ENCODE data around the gene BOLA2B. TPM values are rescaled to one million over a fixed set of nuclear protein-coding genes. Genes with fewer than 3 reads are reported as not detected.
"Not testable (repeated sequence)": the region's sequence is repeated elsewhere in the genome, so short reads cannot be mapped to it uniquely, and the experiment has no call there.

The BOLA2B gene
- total RNA-seq, 1 donor from 2014 or later: 73.2 TPM

DNA sequence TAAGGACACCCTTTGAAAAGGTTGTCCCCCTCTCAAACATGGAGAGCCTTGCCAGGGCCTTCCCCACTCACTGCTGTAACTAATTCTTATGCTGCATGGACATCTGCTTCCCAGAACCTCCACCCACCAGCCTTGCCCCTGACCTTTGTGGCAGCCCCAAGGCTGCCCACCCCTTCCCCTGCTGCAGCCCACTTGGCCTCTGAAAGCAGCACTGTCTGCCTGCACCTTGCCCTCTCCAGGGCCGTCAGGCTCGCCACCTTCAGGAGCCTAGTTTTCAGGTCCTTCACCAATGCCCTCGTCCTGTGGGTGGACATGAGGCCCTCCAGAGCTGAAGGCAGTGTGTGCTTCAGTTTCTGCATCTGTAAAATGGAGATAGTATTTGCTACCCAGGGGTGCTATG is 12.7 kb downstream of the BOLA2B start:
- no peaks in the 10 kb centered on the region for H3K27me3 Mint-ChIP-seq (ENCODE audit: unreplicated experiment)
- TF ChIP-seq, protein P1, sequence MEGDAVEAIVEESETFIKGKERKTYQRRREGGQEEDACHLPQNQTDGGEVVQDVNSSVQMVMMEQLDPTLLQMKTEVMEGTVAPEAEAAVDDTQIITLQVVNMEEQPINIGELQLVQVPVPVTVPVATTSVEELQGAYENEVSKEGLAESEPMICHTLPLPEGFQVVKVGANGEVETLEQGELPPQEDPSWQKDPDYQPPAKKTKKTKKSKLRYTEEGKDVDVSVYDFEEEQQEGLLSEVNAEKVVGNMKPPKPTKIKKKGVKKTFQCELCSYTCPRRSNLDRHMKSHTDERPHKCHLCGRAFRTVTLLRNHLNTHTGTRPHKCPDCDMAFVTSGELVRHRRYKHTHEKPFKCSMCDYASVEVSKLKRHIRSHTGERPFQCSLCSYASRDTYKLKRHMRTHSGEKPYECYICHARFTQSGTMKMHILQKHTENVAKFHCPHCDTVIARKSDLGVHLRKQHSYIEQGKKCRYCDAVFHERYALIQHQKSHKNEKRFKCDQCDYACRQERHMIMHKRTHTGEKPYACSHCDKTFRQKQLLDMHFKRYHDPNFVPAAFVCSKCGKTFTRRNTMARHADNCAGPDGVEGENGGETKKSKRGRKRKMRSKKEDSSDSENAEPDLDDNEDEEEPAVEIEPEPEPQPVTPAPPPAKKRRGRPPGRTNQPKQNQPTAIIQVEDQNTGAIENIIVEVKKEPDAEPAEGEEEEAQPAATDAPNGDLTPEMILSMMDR (IDR thresholded peaks at IDR 0.05): no peak
- H3K27ac Mint-ChIP-seq (ENCODE audit: unreplicated experiment): no peak overlapping the region
- H3K9me3 Mint-ChIP-seq (ENCODE audit: unreplicated experiment): no peaks in the 10 kb centered on the region
- peaks cover 5% of the 10 kb centered on the region for H3K4me1 Mint-ChIP-seq (ENCODE audit: unreplicated experiment)
- DNase-seq (ENCODE audit: extremely low spot score, unreplicated experiment): no peak
- no peaks in the 10 kb centered on the region for H3K36me3 Mint-ChIP-seq (ENCODE audit: unreplicated experiment)
- no peak overlapping the region for H3K4me3 Mint-ChIP-seq (ENCODE audit: unreplicated experiment)

DNA sequence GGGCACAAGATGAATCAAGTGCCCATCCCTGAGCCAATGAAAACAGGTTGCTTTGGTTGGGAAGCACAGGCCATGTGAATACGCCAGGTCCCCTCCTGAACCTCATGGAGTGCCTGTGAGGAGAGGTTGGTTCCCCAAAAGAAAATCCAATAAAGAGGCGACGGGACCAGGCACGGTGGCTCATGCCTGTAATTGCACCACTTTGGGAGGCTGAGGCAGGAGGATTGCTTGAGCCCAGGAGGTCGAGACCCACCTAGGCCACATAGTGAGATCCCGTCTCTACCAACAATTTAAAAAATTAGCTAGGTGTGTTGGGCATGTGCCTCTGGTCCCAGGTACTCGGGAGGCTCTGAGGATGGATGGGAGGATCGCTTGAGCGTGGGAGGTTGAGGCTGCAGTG is 13.5 kb downstream of the BOLA2B start:
- TF ChIP-seq, protein P1 (IDR thresholded peaks at IDR 0.05): no peak
- H3K4me3 Mint-ChIP-seq (ENCODE audit: unreplicated experiment): no peak overlapping the region

DNA sequence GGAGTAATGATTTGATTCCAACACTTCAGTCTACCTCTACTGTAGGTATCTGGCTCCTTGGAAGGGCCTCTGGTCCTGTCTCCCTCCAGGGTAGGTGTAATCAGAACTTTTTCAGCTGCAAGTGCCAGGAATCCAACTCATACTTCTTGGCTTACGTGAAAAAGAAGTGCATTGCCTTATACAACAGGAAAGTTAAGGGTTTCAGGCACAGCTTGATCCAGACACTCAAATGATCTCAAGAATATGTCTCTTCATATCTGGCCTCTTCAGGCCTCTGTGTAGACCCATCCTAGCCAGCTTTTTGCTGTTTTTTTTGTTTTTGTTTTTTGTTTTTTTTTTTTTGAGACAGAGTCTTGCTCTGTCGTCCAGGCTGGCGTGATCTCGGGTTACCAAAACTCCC is 14.3 kb downstream of the BOLA2B start:
- Mint-ChIP-seq H3K27me3 (ENCODE audit: unreplicated experiment) (no peaks in the 10 kb centered on the region), H3K36me3 (ENCODE audit: unreplicated experiment) (no peaks in the 10 kb centered on the region), H3K4me3 (ENCODE audit: unreplicated experiment) (no peak overlapping the region), H3K9me3 (ENCODE audit: unreplicated experiment) (no peaks in the 10 kb centered on the region), H3K27ac (ENCODE audit: unreplicated experiment) (no peak overlapping the region), H3K4me1 (ENCODE audit: unreplicated experiment) (peaks cover 3% of the 10 kb centered on the region)
- DNase-seq (ENCODE audit: extremely low spot score, unreplicated experiment): no peak
- TF ChIP-seq, protein P1 (IDR thresholded peaks at IDR 0.05): no peak

More for the DNA sequence above, 13.5 kb downstream of the BOLA2B start:
- Mint-ChIP-seq H3K9me3 (ENCODE audit: unreplicated experiment) (no peaks in the 10 kb centered on the region), H3K4me1 (ENCODE audit: unreplicated experiment) (peaks cover 5% of the 10 kb centered on the region), H3K27me3 (ENCODE audit: unreplicated experiment) (no peaks in the 10 kb centered on the region), H3K27ac (ENCODE audit: unreplicated experiment) (no peak overlapping the region), H3K36me3 (ENCODE audit: unreplicated experiment) (no peaks in the 10 kb centered on the region)
- DNase-seq (ENCODE audit: extremely low spot score, unreplicated experiment): no peak

DNA sequence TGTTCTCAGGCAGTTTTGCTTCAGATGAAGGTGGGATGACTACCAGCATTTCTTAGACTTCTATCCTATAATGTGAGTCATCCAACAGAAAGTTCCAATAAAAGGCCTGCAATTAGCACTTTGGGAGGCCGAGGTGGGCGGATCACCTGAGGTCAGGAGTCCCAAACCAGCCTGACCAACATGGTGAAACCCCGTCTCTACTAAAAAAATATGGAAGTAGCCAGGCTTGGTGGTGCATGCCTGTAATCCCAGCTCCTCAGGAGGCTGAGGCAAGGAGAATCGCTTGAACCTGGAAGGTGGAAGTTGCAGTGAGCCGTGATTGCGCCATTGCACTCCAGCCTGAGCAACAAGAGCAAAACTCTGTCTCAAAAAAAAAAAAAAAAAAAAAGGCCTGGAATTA is 16.6 kb downstream of the BOLA2B start:
- H3K27ac Mint-ChIP-seq (ENCODE audit: unreplicated experiment); H3K4me1 Mint-ChIP-seq (ENCODE audit: unreplicated experiment); H3K4me3 Mint-ChIP-seq (ENCODE audit: unreplicated experiment); H3K36me3 Mint-ChIP-seq (ENCODE audit: unreplicated experiment); H3K9me3 Mint-ChIP-seq (ENCODE audit: unreplicated experiment); DNase-seq (ENCODE audit: extremely low spot score, unreplicated experiment); H3K27me3 Mint-ChIP-seq (ENCODE audit: unreplicated experiment): not testable (repeated sequence)

DNA sequence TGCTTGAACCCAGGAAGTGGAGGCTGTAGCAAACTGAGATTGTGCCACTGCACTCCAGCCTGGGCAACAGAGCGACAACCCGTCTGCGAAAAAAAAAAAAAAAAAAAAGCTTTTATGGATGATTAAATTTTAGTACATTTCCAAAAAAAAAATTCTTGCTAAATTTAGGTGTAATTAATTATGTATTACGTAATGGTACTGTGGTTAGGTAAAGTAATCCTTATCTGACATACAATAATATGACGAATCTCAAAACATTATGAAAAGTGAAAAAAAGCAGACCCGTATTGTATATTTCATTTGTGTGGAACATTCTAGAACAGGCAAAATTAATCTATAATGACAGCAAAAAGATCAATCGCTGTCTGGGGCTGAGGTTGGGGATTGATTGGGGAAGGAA is 20.4 kb downstream of the BOLA2B start:
- TF ChIP-seq, protein P1 (IDR thresholded peaks at IDR 0.05): no peak
- H3K27me3 Mint-ChIP-seq (ENCODE audit: unreplicated experiment): no peaks in the 10 kb centered on the region
- H3K4me1 Mint-ChIP-seq (ENCODE audit: unreplicated experiment): no peaks in the 10 kb centered on the region

DNA sequence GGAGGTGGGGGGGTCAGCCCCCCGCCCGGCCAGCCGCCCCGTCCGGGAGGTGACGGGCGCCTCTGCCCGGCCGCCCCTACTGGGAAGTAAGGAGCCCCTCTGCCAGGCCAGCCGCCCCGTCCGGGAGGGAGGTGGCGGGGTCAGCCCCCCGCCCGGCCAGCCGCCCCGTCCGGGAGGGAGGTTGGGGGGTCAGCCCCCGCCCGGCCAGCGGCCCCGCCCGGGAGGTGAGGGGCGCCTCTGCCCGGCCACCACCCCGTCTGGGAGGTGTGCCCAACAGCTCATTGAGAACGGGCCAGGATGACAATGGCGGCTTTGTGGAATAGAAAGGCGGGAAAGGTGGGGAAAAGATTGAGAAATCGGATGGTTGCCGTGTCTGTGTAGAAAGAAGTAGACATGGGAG is 23.3 kb downstream of the BOLA2B start:
- not testable (repeated sequence) for H3K4me3 Mint-ChIP-seq (ENCODE audit: unreplicated experiment); H3K27me3 Mint-ChIP-seq (ENCODE audit: unreplicated experiment); H3K36me3 Mint-ChIP-seq (ENCODE audit: unreplicated experiment); H3K27ac Mint-ChIP-seq (ENCODE audit: unreplicated experiment); H3K9me3 Mint-ChIP-seq (ENCODE audit: unreplicated experiment); H3K4me1 Mint-ChIP-seq (ENCODE audit: unreplicated experiment); DNase-seq (ENCODE audit: extremely low spot score, unreplicated experiment)

More for the DNA sequence above, 20.4 kb downstream of the BOLA2B start:
- Mint-ChIP-seq H3K9me3 (ENCODE audit: unreplicated experiment) (no peaks in the 10 kb centered on the region), H3K27ac (ENCODE audit: unreplicated experiment) (no peak overlapping the region), H3K36me3 (ENCODE audit: unreplicated experiment) (no peaks in the 10 kb centered on the region), H3K4me3 (ENCODE audit: unreplicated experiment) (no peak overlapping the region)
- DNase-seq (ENCODE audit: extremely low spot score, unreplicated experiment): no peak

DNA sequence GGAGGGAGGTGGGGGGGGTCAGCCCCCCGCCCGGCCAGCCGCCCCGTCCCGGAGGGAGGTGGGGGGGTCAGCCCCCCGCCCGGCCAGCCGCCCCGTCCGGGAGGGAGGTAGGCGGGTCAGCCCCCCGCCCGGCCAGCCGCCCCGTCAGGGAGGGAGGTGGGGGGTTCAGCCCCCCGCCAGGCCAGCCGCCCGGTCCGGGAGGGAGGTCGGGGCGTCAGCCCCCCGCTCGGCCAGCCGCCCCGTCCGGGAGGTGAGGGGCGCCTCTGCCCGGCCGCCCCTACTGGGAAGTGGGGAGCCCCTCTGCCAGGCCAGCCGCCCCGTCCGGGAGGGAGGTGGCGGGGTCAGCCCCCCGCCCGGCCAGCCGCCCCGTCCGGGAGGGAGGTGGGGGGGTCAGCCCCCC is 24.1 kb downstream of the BOLA2B start:
- H3K9me3 Mint-ChIP-seq (ENCODE audit: unreplicated experiment); H3K4me1 Mint-ChIP-seq (ENCODE audit: unreplicated experiment); H3K36me3 Mint-ChIP-seq (ENCODE audit: unreplicated experiment); H3K4me3 Mint-ChIP-seq (ENCODE audit: unreplicated experiment); DNase-seq (ENCODE audit: extremely low spot score, unreplicated experiment); H3K27ac Mint-ChIP-seq (ENCODE audit: unreplicated experiment); H3K27me3 Mint-ChIP-seq (ENCODE audit: unreplicated experiment): not testable (repeated sequence)

DNA sequence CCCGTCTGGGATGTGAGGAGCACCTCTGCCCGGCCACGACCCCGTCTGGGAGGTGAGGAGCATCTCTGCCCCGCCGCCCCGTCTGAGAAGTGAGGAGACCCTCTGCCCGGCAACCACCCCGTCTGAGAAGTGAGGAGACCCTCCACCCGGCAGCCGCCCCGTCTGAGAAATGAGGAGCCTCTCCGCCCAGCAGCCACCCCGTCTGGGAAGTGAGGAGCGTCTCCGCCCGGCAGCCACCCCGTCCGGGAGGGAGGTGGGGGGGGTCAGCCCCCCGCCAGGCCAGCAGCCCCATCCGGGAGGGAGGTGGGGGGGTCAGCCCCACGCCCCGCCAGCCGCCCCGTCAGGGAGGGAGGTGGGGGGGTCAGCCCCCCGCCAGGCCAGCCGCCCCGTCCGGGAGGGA is 24.7 kb downstream of the BOLA2B start:
- H3K9me3 Mint-ChIP-seq (ENCODE audit: unreplicated experiment); H3K4me3 Mint-ChIP-seq (ENCODE audit: unreplicated experiment): not testable (repeated sequence)

More for the DNA sequence above, 24.7 kb downstream of the BOLA2B start:
- H3K4me1 Mint-ChIP-seq (ENCODE audit: unreplicated experiment); H3K36me3 Mint-ChIP-seq (ENCODE audit: unreplicated experiment); H3K27me3 Mint-ChIP-seq (ENCODE audit: unreplicated experiment); DNase-seq (ENCODE audit: extremely low spot score, unreplicated experiment); H3K27ac Mint-ChIP-seq (ENCODE audit: unreplicated experiment): not testable (repeated sequence)
